ENCODE results near the gene ZNF423.

ZNF423 gene

GRCh38 chr16:49901711-49902110 is 45.8 kb upstream of the ZNF423 start:
- Histone ChIP-seq H3K27me3 (replicated peaks; ENCODE audit: insufficient read depth, low read length) (no peaks in the 10 kb centered on the region; the same call in 1 of the 2 replicates), H3K9ac (ENCODE audit: low read length) (no peak overlapping the region), H3K79me2 (ENCODE audit: low read length) (no peaks in the 10 kb centered on the region), H3F3A (ENCODE audit: insufficient read depth, low read length) (no peaks in the 10 kb centered on the region), H3K36me3 (replicated peaks; ENCODE audit: insufficient read depth, low read length) (no peaks in the 10 kb centered on the region), H2AFZ (ENCODE audit: low read length) (no peak overlapping the region), H4K20me1 (ENCODE audit: insufficient read depth, low read length) (no peaks in the 10 kb centered on the region), H3K4me1 (ENCODE audit: low read length) (no peaks in the 10 kb centered on the region), H3K27ac (ENCODE audit: low read length) (no peak overlapping the region), H3K9me3 (replicated peaks; ENCODE audit: insufficient read depth, low read length) (no peaks in the 10 kb centered on the region), H3K9me2 (replicated peaks; ENCODE audit: insufficient read depth, low read length) (no peaks in the 10 kb centered on the region), H3K4me3 (ENCODE audit: low read length) (no peak overlapping the region), H3K4me2 (ENCODE audit: low read depth, low read length) (no peak overlapping the region)
- DNase-seq: no peak
- TF ChIP-seq EZH2phosphoT487 (IDR thresholded peaks at IDR 0.05; ENCODE audit: low read length) (no peak), EZH2 (optimal IDR thresholded peaks at IDR 0.05; ENCODE audit: low read depth, low read length) (no peak)

- Histone ChIP-seq H3F3A (ENCODE audit: insufficient read depth, low read length) (no peaks in the 10 kb centered on the region), H4K20me1 (ENCODE audit: insufficient read depth, low read length) (no peaks in the 10 kb centered on the region), H3K9ac (ENCODE audit: low read length) (no peak overlapping the region), H3K36me3 (replicated peaks; ENCODE audit: insufficient read depth, low read length) (no peaks in the 10 kb centered on the region), H3K9me2 (replicated peaks; ENCODE audit: insufficient read depth, low read length) (no peaks in the 10 kb centered on the region), H3K79me2 (ENCODE audit: low read length) (no peaks in the 10 kb centered on the region), H3K27me3 (replicated peaks; ENCODE audit: insufficient read depth, low read length) (no peaks in the 10 kb centered on the region; the same call in 1 of the 2 replicates), H3K27ac (ENCODE audit: low read length) (no peak overlapping the region), H3K4me1 (ENCODE audit: low read length) (no peaks in the 10 kb centered on the region), H2AFZ (ENCODE audit: low read length) (no peak overlapping the region), H3K4me3 (ENCODE audit: low read length) (no peak overlapping the region), H3K9me3 (replicated peaks; ENCODE audit: insufficient read depth, low read length) (no peaks in the 10 kb centered on the region), H3K4me2 (ENCODE audit: low read depth, low read length) (no peak overlapping the region)
- DNase-seq: no peak
- TF ChIP-seq CTCF (IDR thresholded peaks at IDR 0.05; ENCODE audit: low read length) (no peak), EZH2 (optimal IDR thresholded peaks at IDR 0.05; ENCODE audit: low read depth, low read length) (no peak), EZH2phosphoT487 (IDR thresholded peaks at IDR 0.05; ENCODE audit: low read length) (no peak)
Measured at GRCh38 chr16:49900875-49901274, 45.0 kb upstream of the ZNF423 start.

GRCh38 chr16:49899991-49900695 is 44.2 kb upstream of the ZNF423 start:
- H3K4me3 ChIP-seq (ENCODE audit: low read length): no peak overlapping the region
- H3K27ac ChIP-seq (ENCODE audit: low read length): no peak overlapping the region
- TF ChIP-seq EZH2 (optimal IDR thresholded peaks at IDR 0.05; ENCODE audit: low read depth, low read length): no peak
- no peak for TF ChIP-seq CTCF (IDR thresholded peaks at IDR 0.05; ENCODE audit: low read length)
- TF ChIP-seq EZH2phosphoT487 (IDR thresholded peaks at IDR 0.05; ENCODE audit: low read length): no peak
- H4K20me1 ChIP-seq (ENCODE audit: insufficient read depth, low read length): no peaks in the 10 kb centered on the region
- no peak overlapping the region for H2AFZ ChIP-seq (ENCODE audit: low read length)
- no peaks in the 10 kb centered on the region for H3F3A ChIP-seq (ENCODE audit: insufficient read depth, low read length)
- no peaks in the 10 kb centered on the region for H3K4me1 ChIP-seq (ENCODE audit: low read length)
- no peaks in the 10 kb centered on the region for H3K36me3 ChIP-seq (replicated peaks; ENCODE audit: insufficient read depth, low read length)
- H3K9ac ChIP-seq (ENCODE audit: low read length): no peak overlapping the region
- DNase-seq: no peak
- H3K9me2 ChIP-seq (replicated peaks; ENCODE audit: insufficient read depth, low read length): no peaks in the 10 kb centered on the region
- no peak overlapping the region for H3K4me2 ChIP-seq (ENCODE audit: low read depth, low read length)
- H3K27me3 ChIP-seq (replicated peaks; ENCODE audit: insufficient read depth, low read length): no peaks in the 10 kb centered on the region; the same call in 1 of the 2 replicates
- H3K9me3 ChIP-seq (replicated peaks; ENCODE audit: insufficient read depth, low read length): no peaks in the 10 kb centered on the region
- H3K79me2 ChIP-seq (ENCODE audit: low read length): no peaks in the 10 kb centered on the region

GRCh38 chr16:49896447-49896964 is 40.6 kb upstream of the ZNF423 start:
- Histone ChIP-seq H2AFZ (ENCODE audit: low read length) (no peak overlapping the region), H3K79me2 (ENCODE audit: low read length) (no peaks in the 10 kb centered on the region), H3K4me2 (ENCODE audit: low read depth, low read length) (no peak overlapping the region), H3K27ac (ENCODE audit: low read length) (no peak overlapping the region), H4K20me1 (ENCODE audit: insufficient read depth, low read length) (no peaks in the 10 kb centered on the region), H3K4me3 (ENCODE audit: low read length) (no peak overlapping the region), H3K9ac (ENCODE audit: low read length) (no peak overlapping the region), H3K36me3 (replicated peaks; ENCODE audit: insufficient read depth, low read length) (no peaks in the 10 kb centered on the region), H3F3A (ENCODE audit: insufficient read depth, low read length) (no peaks in the 10 kb centered on the region), H3K4me1 (ENCODE audit: low read length) (no peaks in the 10 kb centered on the region), H3K9me3 (replicated peaks; ENCODE audit: insufficient read depth, low read length) (no peaks in the 10 kb centered on the region), H3K9me2 (replicated peaks; ENCODE audit: insufficient read depth, low read length) (no peaks in the 10 kb centered on the region), H3K27me3 (replicated peaks; ENCODE audit: insufficient read depth, low read length) (no peaks in the 10 kb centered on the region; the same call in 1 of the 2 replicates)
- TF ChIP-seq EZH2phosphoT487 (IDR thresholded peaks at IDR 0.05; ENCODE audit: low read length) (no peak), EZH2 (optimal IDR thresholded peaks at IDR 0.05; ENCODE audit: low read depth, low read length) (no peak), CTCF (IDR thresholded peaks at IDR 0.05; ENCODE audit: low read length) (no peak)
- DNase-seq: no peak

Data from MM.1S (cell line).